Left lung (tissue), 10 donors: ENCODE measurements around the gene ACBD6. TPM values are rescaled to one million over a fixed set of nuclear protein-coding genes. Genes with fewer than 3 reads are reported as not detected.
"Not testable (repeated sequence)": the region's sequence is repeated elsewhere in the genome, so short reads cannot be mapped to it uniquely, and the experiment has no call there.

Source experiments
- ATAC-seq: fragments of 200-7000 bp; cut with Tn5 transposase; one replicate; pipeline ENCODE4 v1.9.1; 2020; ENCODE audit warnings: moderate library complexity
- DNase-seq, 4 donors: peaks; one replicate each; pipeline ENCODE4 v3.0.0-alpha.2; 2013 to 2020
- H3K27ac ChIP-seq, 2 donors: fragments of 200-600 bp; sonication (generic) in 1 of 2; one replicate each; pipeline versions ENCODE4 v1.5.0 to v1.8.0; 2020 to 2021
- H3K27me3 ChIP-seq, 2 donors: fragments of 200-600 bp; sonication (generic) in 1 of 2; one replicate each; pipeline versions ENCODE4 v1.5.0 to v1.8.0; 2020 to 2021
- H3K36me3 ChIP-seq, 2 donors: fragments of 200-600 bp; sonication (generic) in 1 of 2; one replicate each; pipeline versions ENCODE4 v1.5.0 to v1.8.0; 2020 to 2021
- H3K4me1 ChIP-seq, 2 donors: fragments of 200-600 bp; one replicate each; pipeline ENCODE4 v1.8.0; 2021
- H3K4me3 ChIP-seq, 2 donors: fragments of 200-600 bp; sonication (generic) in 1 of 2; one replicate each; pipeline versions ENCODE4 v1.5.0 to v1.8.0; 2020 to 2021; ENCODE audit warnings: mild to moderate bottlenecking in 1 of 2
- H3K9me3 ChIP-seq, 2 donors: fragments of 200-600 bp; sonication (generic) in 1 of 2; one replicate each; pipeline versions ENCODE4 v1.5.0 to v1.8.0; 2020 to 2021
- CTCF ChIP-seq, 2 donors: fragments of 200-600 bp; sonication (generic) in 1 of 2; IDR thresholded peaks; one replicate each; pipeline versions ENCODE4 v1.5.0 to v1.8.0; 2021; ENCODE audit warnings: antibody characterized with exemption in 2 of 2
- intact Hi-C, 2 donors: fragments of 100-400 bp; cut with DNase I; formaldehyde crosslinking; loops; one replicate each; pipeline versions ENCODE4 v1.11.2 to v1.14.2; 2022
- polyA plus RNA-seq, 6 donors: library from polyadenylated mRNA; unstranded; fragments of 120-200 nt; gene quantifications; one replicate each; pipeline ENCODE4 v1.2.1, GENCODE V29; 2013; ENCODE audit not compliant: insufficient read length in 6 of 6
- total RNA-seq, 2 donors: library from RNA; stranded (reverse); fragmentation: NEBNext Ultra II Directional; extraction: Animal tissue kit (Norgen Biotek cat#: 25700); gene quantifications; one replicate each; pipeline ENCODE4 v1.2.1, GENCODE V29; 2021
- donor health status: DM: no; HTN: yes; CAD: no.
- donor health status: DM: no; HTN: no; CAD: no.

The ACBD6 gene
- total and polyA plus RNA-seq, 8 donors, result 26.5 to 81.9 (median 78.9) TPM

GRCh38 chr1:180424848-180425457, 77.4 kb downstream of the ACBD6 start:
- TF ChIP-seq CTCF (IDR thresholded peaks at IDR 0.05), result no peak
- intact Hi-C loops, result no loop called here
- Histone ChIP-seq H3K36me3 (no peaks in the 10 kb centered on the region), H3K4me1 (peaks cover 0 to 4% of the 10 kb centered on the region in 2 donors), H3K27me3 (no peaks in the 10 kb centered on the region), H3K27ac (no peak overlapping the region), H3K9me3 (no peaks in the 10 kb centered on the region), H3K4me3 (no peak overlapping the region)
- ATAC-seq (no peak), DNase-seq (no peak)

GRCh38 chr1:180421614-180422013, 80.8 kb downstream of the ACBD6 start:
- DNase-seq, result no peak
- TF ChIP-seq CTCF (IDR thresholded peaks at IDR 0.05), result no peak
- Histone ChIP-seq H3K4me3 (no peak overlapping the region), H3K27ac (no peak overlapping the region), H3K9me3 (no peaks in the 10 kb centered on the region), H3K4me1 (no peaks in the 10 kb centered on the region), H3K36me3 (no peaks in the 10 kb centered on the region), H3K27me3 (no peaks in the 10 kb centered on the region)
- intact Hi-C loops, result no loop called here
- ATAC-seq, result no peak

GRCh38 chr1:180421145-180421544, 81.2 kb downstream of the ACBD6 start:
- H3K4me1 ChIP-seq, ATAC-seq, intact Hi-C loops: not testable (repeated sequence)

GRCh38 chr1:180415985-180416633, 86.3 kb downstream of the ACBD6 start:
- peak in 1 of 4 donors; percentile 5 for DNase-seq
- Histone ChIP-seq H3K9me3 (no peaks in the 10 kb centered on the region), H3K4me3 (no peak overlapping the region), H3K36me3 (peaks cover 0 to 14% of the 10 kb centered on the region in 2 donors), H3K4me1 (peaks cover 0 to 7% of the 10 kb centered on the region in 2 donors), H3K27ac (no peak overlapping the region), H3K27me3 (no peaks in the 10 kb centered on the region)
- peak; percentile 45 to 59 for TF ChIP-seq CTCF (IDR thresholded peaks at IDR 0.05)
- intact Hi-C loops, result no loop called here
- ATAC-seq, result peak; percentile 56

More at GRCh38 chr1:180421145-180421544, 81.2 kb downstream of the ACBD6 start:
- H3K9me3 ChIP-seq, H3K27ac ChIP-seq, H3K4me3 ChIP-seq, H3K27me3 ChIP-seq, DNase-seq, H3K36me3 ChIP-seq: not testable (repeated sequence)

- H3K4me1 ChIP-seq, result peaks cover 0 to 7% of the 10 kb centered on the region in 2 donors
- no peak overlapping the region for H3K27ac ChIP-seq
- no peak overlapping the region for H3K4me3 ChIP-seq
- TF ChIP-seq CTCF (IDR thresholded peaks at IDR 0.05), result no peak
- intact Hi-C loops, result no loop called here
- DNase-seq (no peak), ATAC-seq (no peak)
- H3K36me3 ChIP-seq, result peaks cover 0 to 14% of the 10 kb centered on the region in 2 donors
- no peaks in the 10 kb centered on the region for H3K9me3 ChIP-seq
- no peaks in the 10 kb centered on the region for H3K27me3 ChIP-seq
Measured at GRCh38 chr1:180415236-180415848, 87.0 kb downstream of the ACBD6 start.
